PC-3 (cell line): ENCODE results near the gene ATXN7L1. TPM values are rescaled to one million over a fixed set of nuclear protein-coding genes. Genes with fewer than 3 reads are reported as not detected.

Experiments
- ATAC-seq: fragments of 200-7000 bp; cut with Tn5 transposase; 2 replicates; pipeline ENCODE4 v1.9.1; 2020; ENCODE audit warnings: mild to moderate bottlenecking, moderate library complexity
- BruUV-seq: library from RNA; stranded (reverse); fragments of 400-500 nt; replicated peaks from 2 replicates; lab custom pipeline; 2021; lab: Mats Ljungman, UMichigan
- CTCF ChIA-PET: fragments of 300-600 bp; sonication (Branson Sonifier 250); formaldehyde crosslinking; loops from one replicate; lab custom pipeline; 2022; ENCODE audit warnings: antibody characterized with exemption; lab: Charles Lee
- POLR2A ChIA-PET: fragments of 300-600 bp; sonication (Branson Sonifier 250); formaldehyde crosslinking; loops from one replicate; lab custom pipeline; 2022; ENCODE audit warnings: antibody characterized with exemption; ENCODE audit not compliant: unreplicated experiment; lab: Charles Lee
- DNase-seq: peaks from one replicate; pipeline ENCODE4 v3.0.0-alpha.2; 2015
- H2AFZ ChIP-seq: fragments of 300-600 bp; sonication (generic); 2 replicates; pipeline ENCODE4 v1.6.0; 2016; ENCODE audit warnings: antibody characterized with exemption, low read length
- H3F3A ChIP-seq: fragments of 300-600 bp; sonication (generic); one replicate; pipeline ENCODE4 v1.6.0; 2017; ENCODE audit warnings: antibody characterized with exemption, low read length, control low read depth, mild to moderate bottlenecking; ENCODE audit not compliant: unreplicated experiment
- H3K27ac ChIP-seq: fragments of 300-600 bp; sonication (generic); 2 replicates; pipeline ENCODE4 v1.5.1; 2016; ENCODE audit warnings: mild to moderate bottlenecking, low read length
- H3K27me3 ChIP-seq: fragments of 300-600 bp; sonication (generic); 2 replicates; pipeline ENCODE4 v1.6.1; 2016; ENCODE audit warnings: low read length, mixed read lengths
- H3K36me3 ChIP-seq: fragments of 300-600 bp; sonication (generic); 2 replicates; pipeline ENCODE4 v1.6.1; 2016; ENCODE audit warnings: low read depth, mixed run types, low read length, mixed read lengths
- H3K4me1 ChIP-seq: fragments of 300-600 bp; sonication (generic); 2 replicates; pipeline ENCODE4 v1.5.1; 2016; ENCODE audit warnings: low read length; ENCODE audit not compliant: insufficient read depth
- H3K4me2 ChIP-seq: fragments of 300-600 bp; sonication (generic); 2 replicates; pipeline ENCODE4 v1.6.0; 2016; ENCODE audit warnings: low read length
- H3K4me3 ChIP-seq: fragments of 300-600 bp; sonication (generic); 2 replicates; pipeline ENCODE4 v1.5.1; 2016; ENCODE audit warnings: mild to moderate bottlenecking, low read length, mixed read lengths
- H3K79me2 ChIP-seq: fragments of 300-600 bp; sonication (generic); 2 replicates; pipeline ENCODE4 v1.6.1; 2017; ENCODE audit warnings: low read length, mixed read lengths
- H3K9ac ChIP-seq: fragments of 300-600 bp; sonication (generic); 2 replicates; pipeline ENCODE4 v1.6.0; 2016; ENCODE audit warnings: mild to moderate bottlenecking, low read length
- H3K9me2 ChIP-seq: fragments of 300-600 bp; sonication (generic); replicated peaks from 2 replicates; pipeline ENCODE4 v1.6.1; 2016; ENCODE audit warnings: mixed run types, low read length, mixed read lengths
- H3K9me3 ChIP-seq: fragments of 300-600 bp; sonication (generic); 2 replicates; pipeline ENCODE4 v1.6.1; 2016; ENCODE audit warnings: low read length, mixed read lengths
- H4K20me1 ChIP-seq: fragments of 300-600 bp; sonication (generic); 2 replicates; pipeline ENCODE4 v1.6.1; 2016; ENCODE audit warnings: low read length, mixed read lengths
- CTCF ChIP-seq: fragments of 300-600 bp; sonication (generic); conservative IDR thresholded peaks from 2 replicates; pipeline ENCODE4 v1.5.1; 2017; ENCODE audit warnings: antibody characterized with exemption, low read depth, mild to moderate bottlenecking, low read length
- EZH2 ChIP-seq: fragments of 300-600 bp; sonication (generic); IDR thresholded peaks from one replicate; pipeline ENCODE4 v1.6.1; 2017; ENCODE audit warnings: antibody characterized with exemption, mild to moderate bottlenecking, low read length; ENCODE audit not compliant: unreplicated experiment
- EZH2phosphoT487 ChIP-seq: fragments of 300-600 bp; sonication (generic); IDR thresholded peaks from 2 replicates; pipeline ENCODE4 v1.6.1; 2018; ENCODE audit warnings: mild to moderate bottlenecking, antibody characterized with exemption, low read length, borderline replicate concordance
- intact Hi-C: fragments of 100-400 bp; cut with micrococcal nuclease; formaldehyde crosslinking; loops from 2 replicates; pipeline ENCODE4 v1.9.0; 2023
- total RNA-seq: library from RNA; depleted of rRNA; stranded (reverse); fragments of >200 nt; gene quantifications from 2 replicates; pipeline ENCODE4 v1.2.3, GENCODE V29; 2014

The ATXN7L1 gene
- total RNA-seq, 1 experiment from 2014 or later = 16.0 TPM

GRCh38 chr7:105775580-105775979 lies 100.8 kb downstream of the ATXN7L1 start:
- Histone ChIP-seq H3K4me3 (peak overlapping the region; percentile 1; the same call in 1 of the 2 replicates), H3K79me2 (no peaks in the 10 kb centered on the region), H3K27ac (peak overlapping the region; percentile 80), H3K9me3 (no peaks in the 10 kb centered on the region), H3K36me3 (peaks cover 4% of the 10 kb centered on the region; the same call in 1 of the 2 replicates), H4K20me1 (no peaks in the 10 kb centered on the region), H3K4me2 (peak overlapping the region; percentile 54), H3F3A (no peaks in the 10 kb centered on the region), H3K9me2 (no peaks in the 10 kb centered on the region), H3K27me3 (no peaks in the 10 kb centered on the region), H2AFZ (no peak overlapping the region), H3K9ac (no peak overlapping the region), H3K4me1 (peaks cover 34% of the 10 kb centered on the region)
- ChIA-PET POLR2A (no interaction called here), CTCF (interaction anchor here (0.6 kb wide), 1 partner anchor 19 kb away, joined by 3 read pairs; no protein-coding TSS in a partner anchor)
- no peak for TF ChIP-seq EZH2
- no peak for TF ChIP-seq CTCF
- TF ChIP-seq EZH2phosphoT487 = no peak
- intact Hi-C loops = no loop called here
- DNase-seq = no peak
- ATAC-seq = no peak
- BruUV-seq = no TSS peak

- Histone ChIP-seq H3K9me2 (no peaks in the 10 kb centered on the region), H3K27me3 (no peaks in the 10 kb centered on the region), H3K9me3 (no peaks in the 10 kb centered on the region), H3K4me3 (no peak overlapping the region), H2AFZ (no peak overlapping the region), H3K4me2 (no peak overlapping the region), H3K4me1 (peaks cover 56% of the 10 kb centered on the region), H3K9ac (no peak overlapping the region), H3K79me2 (no peaks in the 10 kb centered on the region), H4K20me1 (no peaks in the 10 kb centered on the region), H3K36me3 (peaks cover 4% of the 10 kb centered on the region; the same call in 1 of the 2 replicates), H3K27ac (no peak overlapping the region), H3F3A (peaks cover 5% of the 10 kb centered on the region)
- intact Hi-C loops = no loop called here
- POLR2A ChIA-PET = no interaction called here
- TF ChIP-seq EZH2 (no peak), EZH2phosphoT487 (no peak), CTCF (no peak)
- no peak for DNase-seq
- ATAC-seq = no peak
- CTCF ChIA-PET = no interaction called here
- no TSS peak for BruUV-seq
Measured at GRCh38 chr7:105773030-105773460, 103.4 kb downstream of the ATXN7L1 start.

GRCh38 chr7:105769901-105770628 lies 106.3 kb downstream of the ATXN7L1 start:
- no peaks in the 10 kb centered on the region for H3K79me2 ChIP-seq
- H3K4me1 ChIP-seq = peaks cover 33% of the 10 kb centered on the region
- CTCF ChIA-PET = interaction anchor here (0.7 to 1.0 kb wide), 5 partner anchors 9 to 268 kb away, joined by 3 read pairs; no protein-coding TSS in a partner anchor
- H3F3A ChIP-seq = peaks cover 5% of the 10 kb centered on the region
- no peak overlapping the region for H2AFZ ChIP-seq
- no TSS peak for BruUV-seq
- TF ChIP-seq EZH2phosphoT487 = no peak
- TF ChIP-seq CTCF = no peak
- no peak for TF ChIP-seq EZH2
- H3K27ac ChIP-seq = peak overlapping the region; percentile 58
- POLR2A ChIA-PET = no interaction called here
- H3K4me2 ChIP-seq = peak overlapping the region; percentile 69
- intact Hi-C loops = no loop called here
- no peak overlapping the region for H3K9ac ChIP-seq
- no peaks in the 10 kb centered on the region for H3K27me3 ChIP-seq
- peaks cover 4% of the 10 kb centered on the region; the same call in 1 of the 2 replicates for H3K36me3 ChIP-seq
- DNase-seq (peak; percentile 84), ATAC-seq (peak; percentile 96)
- H3K9me2 ChIP-seq = no peaks in the 10 kb centered on the region
- H3K4me3 ChIP-seq = peak overlapping the region; percentile 11; the same call in 1 of the 2 replicates
- H3K9me3 ChIP-seq = no peaks in the 10 kb centered on the region
- H4K20me1 ChIP-seq = no peaks in the 10 kb centered on the region
